HEK293 (cell line): ENCODE measurements around the gene LMTK2.

ENCODE experiments used
- CTCF ChIP-seq: fragments of 450-650 bp; formaldehyde crosslinking; IDR thresholded peaks from 2 replicates; pipeline ENCODE4 v1.5.1; 2016; ENCODE audit warnings: missing biosample characterization, missing genetic modification characterization
- GLIS2 ChIP-seq: fragments of 450-650 bp; formaldehyde crosslinking; IDR thresholded peaks from 2 replicates; pipeline ENCODE4 v1.5.1; 2016; ENCODE audit warnings: missing biosample characterization, missing genetic modification characterization
- SALL2 ChIP-seq: fragments of 450-650 bp; formaldehyde crosslinking; IDR thresholded peaks from 2 replicates; pipeline ENCODE4 v1.5.0; 2017; ENCODE audit warnings: missing biosample characterization, mild to moderate bottlenecking, missing genetic modification characterization, borderline replicate concordance
- SETDB1 ChIP-seq: IDR thresholded peaks from one replicate; pipeline ENCODE4 v1.6.1; 2017; ENCODE audit warnings: mild to moderate bottlenecking, low read length, moderate library complexity, mixed read lengths; ENCODE audit not compliant: insufficient read length
- SP2 ChIP-seq: fragments of 450-650 bp; formaldehyde crosslinking; IDR thresholded peaks from 2 replicates; pipeline ENCODE4 v1.5.1; 2016; ENCODE audit warnings: missing biosample characterization, missing genetic modification characterization
- TCF7L2 ChIP-seq: IDR thresholded peaks from 2 replicates; pipeline ENCODE4 v1.6.1; 2011; ENCODE audit warnings: low read depth, mild to moderate bottlenecking, inconsistent platforms, low read length, moderate library complexity, borderline replicate concordance
- TRIM28 ChIP-seq: IDR thresholded peaks from 2 replicates; pipeline ENCODE4 v1.6.1; 2011; ENCODE audit warnings: low read length, control low read depth, borderline replicate concordance
- ZFP41 ChIP-seq: fragments of 450-650 bp; formaldehyde crosslinking; IDR thresholded peaks from 2 replicates; pipeline ENCODE4 v1.5.1; 2016; ENCODE audit warnings: missing biosample characterization, missing genetic modification characterization, borderline replicate concordance
- ZNF121 ChIP-seq: fragments of 450-650 bp; formaldehyde crosslinking; IDR thresholded peaks from 2 replicates; pipeline ENCODE4 v1.5.1; 2016; ENCODE audit warnings: missing biosample characterization, missing genetic modification characterization
- ZNF18 ChIP-seq: fragments of 450-650 bp; formaldehyde crosslinking; IDR thresholded peaks from 2 replicates; pipeline ENCODE4 v1.5.1; 2016; ENCODE audit warnings: missing biosample characterization, missing genetic modification characterization
- ZNF211 ChIP-seq: fragments of 450-650 bp; formaldehyde crosslinking; IDR thresholded peaks from 2 replicates; pipeline ENCODE4 v1.5.1; 2016; ENCODE audit warnings: low read depth, missing biosample characterization, missing genetic modification characterization
- ZNF274 ChIP-seq, 2 experiments: fragments of 200-500 bp in 1 of 2; fragments of 450-650 bp in 1 of 2; sonication (Bioruptor generic) in 1 of 2; formaldehyde crosslinking in 1 of 2; IDR thresholded peaks; 2 replicates each; pipeline versions ENCODE4 v1.5.1 to v1.6.1; 2014 to 2016; ENCODE audit warnings: borderline replicate concordance in 1 of 2, inconsistent platforms in 1 of 2, low read length in 1 of 2, missing biosample characterization in 1 of 2, missing genetic modification characterization in 1 of 2

- TF ChIP-seq CTCF (tag by site-specific recombination): no peak
- TF ChIP-seq ZNF211 (tag by site-specific recombination): no peak
- no peak for TF ChIP-seq ZFP41
- TF ChIP-seq TRIM28: no peak
- no peak for TF ChIP-seq SP2 (tag by site-specific recombination)
- TF ChIP-seq SETDB1: no peak
- no peak for TF ChIP-seq ZNF18
- TF ChIP-seq ZNF121 (tag by site-specific recombination): no peak
- TF ChIP-seq TCF7L2: no peak
- no peak for TF ChIP-seq ZNF274 (IDR thresholded peaks at IDR 0.05; ENCODE audit: low read length)
- no peak for TF ChIP-seq ZNF274 (tag by site-specific recombination; IDR thresholded peaks at IDR 0.05; ENCODE audit: borderline replicate concordance)
- TF ChIP-seq GLIS2: no peak
- TF ChIP-seq SALL2 (tag by site-specific recombination): no peak
These were observed 82.9 kb downstream of the LMTK2 start for GRCh38 chr7:98189559-98189958.
